ENCODE data around the gene AARSD1.
"Not testable (repeated sequence)": the region's sequence is repeated elsewhere in the genome, so short reads cannot be mapped to it uniquely, and the experiment has no call there.

The AARSD1 gene

GRCh38 chr17:42980274-42980765 lies 16.1 kb upstream of the AARSD1 start, which contains the start of gene RUNDC1:
TSS of gene RUNDC1 (plus strand) at chr17:42980565. CDS start at chr17:42980577, 12 bp downstream.
- peak; percentile 23 for DNase-seq

DNA sequence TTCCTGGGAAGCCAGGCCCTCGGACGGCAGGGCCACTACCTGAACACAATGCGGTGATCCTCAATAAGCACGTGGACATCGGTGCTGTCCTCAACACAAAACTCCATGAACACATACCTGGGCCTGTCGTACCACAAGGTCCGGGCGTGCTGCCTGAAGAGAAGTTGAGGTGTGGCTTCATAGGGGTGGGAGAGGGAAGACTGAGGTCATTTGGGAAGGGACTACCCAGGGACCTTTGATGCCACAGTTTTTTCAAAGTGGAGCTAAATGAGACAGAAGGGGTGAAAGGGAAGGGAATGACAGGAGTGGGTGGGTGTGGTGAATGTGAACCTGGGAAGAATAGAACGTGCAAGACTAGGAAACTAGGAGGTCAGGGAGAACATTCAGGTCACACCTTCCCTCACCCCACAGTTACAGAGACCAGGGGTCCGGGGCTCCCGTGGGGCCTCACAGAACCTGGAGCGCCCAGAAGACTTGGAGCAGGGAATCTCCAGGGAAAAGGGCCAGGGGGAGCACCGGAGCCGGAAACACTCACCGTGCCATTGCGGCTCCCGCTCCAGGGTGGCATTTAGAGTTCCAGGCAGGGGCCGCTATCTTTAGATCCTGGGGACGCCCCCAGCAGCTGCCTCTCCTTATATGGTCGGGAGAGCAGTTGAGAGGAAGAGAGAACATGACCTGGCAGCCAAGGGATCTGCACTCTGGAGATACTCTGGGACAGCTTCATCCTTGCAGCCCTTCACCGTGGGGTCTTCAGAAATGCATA lies 15.4 kb upstream of the AARSD1 start, which contains the start of gene PTGES3L:
PTGES3L (minus strand) TSS at position 570 of the 763 bp plus-strand sequence; CDS start at position 543, 27 bp downstream.
- no peak for DNase-seq

- DNase-seq: not testable (repeated sequence)
These were observed 11.4 kb upstream of the AARSD1 start for GRCh38 chr17:42975701-42976100.

- DNase-seq: no peak
These were observed 11.0 kb upstream of the AARSD1 start for GRCh38 chr17:42975265-42975664.

- DNase-seq: not testable (repeated sequence)
These were observed 9.1 kb upstream of the AARSD1 start for GRCh38 chr17:42973323-42973722.

GRCh38 chr17:42971589-42971988 lies 7.3 kb upstream of the AARSD1 start:
- DNase-seq: no peak

- no peak for DNase-seq
These were observed 4.8 kb upstream of the AARSD1 start for GRCh38 chr17:42969001-42969581.

GRCh38 chr17:42967925-42968324 lies 3.7 kb upstream of the AARSD1 start:
- DNase-seq: no peak

- DNase-seq: no peak
These were observed 10.6 kb downstream of the AARSD1 start for GRCh38 chr17:42953669-42954068.

DNA sequence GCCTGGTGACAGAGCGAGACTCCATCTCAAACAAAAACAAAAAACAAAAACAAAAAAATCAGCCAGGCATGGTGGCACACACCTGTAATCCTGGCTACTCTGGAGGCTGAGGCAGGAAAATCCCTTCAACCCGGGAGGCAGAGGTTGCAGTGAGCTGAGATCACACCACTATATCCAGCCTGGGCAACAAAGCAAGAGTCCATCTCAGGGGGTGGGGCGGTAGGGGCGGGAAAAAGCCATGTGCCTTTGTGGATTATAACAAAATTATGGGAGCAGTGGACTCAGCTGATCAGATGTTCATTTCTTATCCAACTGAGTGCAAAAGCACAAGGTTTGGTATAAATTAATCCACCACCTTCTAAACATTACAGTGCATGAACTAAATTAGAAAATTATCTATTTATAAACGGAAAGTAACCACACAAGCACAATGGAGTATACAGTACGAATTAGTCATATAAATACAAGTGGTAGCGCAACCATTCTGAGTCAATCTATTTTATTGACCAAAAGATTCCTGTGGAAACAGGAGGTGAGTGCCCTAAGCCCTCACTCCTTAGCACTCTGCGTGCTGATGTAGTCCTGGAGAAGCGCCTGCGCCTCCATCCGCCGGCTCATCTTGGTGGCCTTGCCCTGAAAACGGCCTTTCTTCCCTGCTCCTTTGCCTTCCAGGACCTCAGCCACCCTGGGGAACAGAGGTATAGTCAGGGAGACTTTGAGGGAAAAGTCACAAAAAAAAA lies 14.0 kb downstream of the AARSD1 start:
- DNase-seq: no peak

DNA sequence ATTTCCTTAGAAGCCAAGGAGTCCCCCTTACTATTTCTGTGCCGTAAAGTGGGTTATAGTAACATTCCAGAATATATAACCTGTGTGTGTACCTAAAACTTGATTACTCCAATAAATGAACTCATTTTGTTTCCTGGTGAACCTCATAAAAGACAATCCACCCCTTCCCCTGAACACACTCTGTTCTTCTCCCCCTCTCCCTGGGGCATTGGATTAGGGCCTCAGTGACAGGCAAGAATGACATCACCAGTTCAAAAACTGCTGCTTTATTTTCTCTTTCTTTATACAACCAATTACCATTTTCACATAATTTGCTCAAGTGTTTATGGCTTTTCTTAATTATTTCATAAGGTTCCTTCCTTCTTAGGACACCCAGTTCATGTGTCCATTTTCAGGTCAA lies 17.4 kb downstream of the AARSD1 start:
- DNase-seq: no peak

GRCh38 chr17:42944211-42944610 lies 20.0 kb downstream of the AARSD1 start:
- no peak for DNase-seq

- peak; percentile 29 for DNase-seq
These were observed 26.3 kb downstream of the AARSD1 start for GRCh38 chr17:42937712-42938596.

- no peak for DNase-seq
These were observed 34.8 kb downstream of the AARSD1 start for GRCh38 chr17:42929497-42929844.

DNA sequence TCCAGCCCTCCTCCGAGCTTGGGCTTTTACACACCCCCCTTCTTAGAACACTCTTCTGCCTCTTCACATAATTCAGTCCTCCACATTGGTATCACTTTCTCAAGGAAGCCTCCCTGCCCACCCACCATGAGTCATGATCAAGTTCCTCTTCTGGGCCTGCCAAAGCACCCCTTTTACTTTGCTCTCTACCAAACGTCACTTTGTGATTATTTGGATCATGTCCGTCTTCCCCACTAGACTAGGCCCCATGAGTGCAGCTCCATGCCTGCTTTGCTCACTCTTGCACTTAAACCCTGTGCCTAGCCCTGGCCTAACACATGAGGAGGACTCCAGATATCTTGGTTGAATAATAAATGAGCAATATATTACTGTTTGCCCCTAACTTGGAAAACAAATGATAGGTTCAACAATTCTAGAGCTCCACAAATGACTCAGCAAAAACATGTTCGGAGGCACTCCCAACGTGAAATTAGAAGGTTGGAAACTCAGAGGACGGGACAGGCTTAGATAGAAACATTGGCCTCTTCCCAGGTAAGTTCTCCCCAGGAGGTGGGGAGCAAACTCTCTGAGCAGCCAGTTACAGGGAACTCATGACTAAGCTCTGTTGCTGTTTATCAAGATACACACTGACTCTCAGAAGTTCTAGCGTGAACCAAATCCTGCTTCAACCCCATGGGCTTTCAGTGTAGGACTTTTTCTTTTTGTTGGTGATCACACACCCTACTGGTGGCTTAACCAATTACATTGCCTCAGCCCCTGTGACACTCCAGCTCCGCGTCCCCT lies 35.3 kb downstream of the AARSD1 start:
- DNase-seq: peak; percentile 19

GRCh38 chr17:42924891-42925290 lies 39.4 kb downstream of the AARSD1 start:
- DNase-seq: no peak

DNA sequence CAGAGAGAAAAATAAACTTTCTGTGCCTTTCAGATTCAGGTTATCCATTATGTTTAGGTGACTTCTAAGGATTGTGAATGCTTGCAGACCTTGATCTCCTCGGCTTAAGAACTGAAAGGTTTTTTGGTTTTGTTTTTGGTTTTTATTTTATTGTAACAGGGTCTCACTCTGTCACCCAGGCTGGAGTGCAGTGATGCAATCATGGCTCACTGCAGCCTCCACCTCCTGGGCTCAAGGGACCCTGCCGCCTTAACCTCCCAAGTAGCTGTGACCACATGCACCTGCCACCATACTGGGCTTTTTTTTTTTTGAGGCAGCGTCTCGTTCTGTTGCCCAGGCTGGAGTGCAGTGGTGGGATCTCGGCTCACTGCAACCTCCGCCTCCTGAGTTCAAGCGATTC lies 40.8 kb downstream of the AARSD1 start:
- DNase-seq: not testable (repeated sequence)

- no peak for DNase-seq
These were observed 42.0 kb downstream of the AARSD1 start for GRCh38 chr17:42922294-42922693.

DNA sequence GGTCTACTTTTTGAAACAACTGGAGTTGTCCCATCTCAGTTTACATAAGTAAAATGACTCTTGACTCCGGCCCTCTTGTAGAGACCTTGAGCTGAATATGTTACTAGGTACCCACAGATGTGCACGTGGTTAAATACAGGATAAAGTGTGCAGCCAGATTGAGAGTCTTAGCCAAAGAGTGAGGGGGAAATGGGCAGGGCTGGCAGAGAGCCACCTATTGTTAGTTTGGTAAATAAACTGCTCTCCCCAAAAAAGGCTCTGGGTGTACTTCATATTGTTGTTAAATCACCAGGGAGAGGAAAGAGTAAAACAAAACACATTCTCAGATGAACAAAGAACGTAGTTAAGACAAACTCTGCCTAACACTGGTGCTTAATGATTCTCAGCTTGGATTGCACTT lies 43.3 kb downstream of the AARSD1 start:
- DNase-seq: no peak

DNA sequence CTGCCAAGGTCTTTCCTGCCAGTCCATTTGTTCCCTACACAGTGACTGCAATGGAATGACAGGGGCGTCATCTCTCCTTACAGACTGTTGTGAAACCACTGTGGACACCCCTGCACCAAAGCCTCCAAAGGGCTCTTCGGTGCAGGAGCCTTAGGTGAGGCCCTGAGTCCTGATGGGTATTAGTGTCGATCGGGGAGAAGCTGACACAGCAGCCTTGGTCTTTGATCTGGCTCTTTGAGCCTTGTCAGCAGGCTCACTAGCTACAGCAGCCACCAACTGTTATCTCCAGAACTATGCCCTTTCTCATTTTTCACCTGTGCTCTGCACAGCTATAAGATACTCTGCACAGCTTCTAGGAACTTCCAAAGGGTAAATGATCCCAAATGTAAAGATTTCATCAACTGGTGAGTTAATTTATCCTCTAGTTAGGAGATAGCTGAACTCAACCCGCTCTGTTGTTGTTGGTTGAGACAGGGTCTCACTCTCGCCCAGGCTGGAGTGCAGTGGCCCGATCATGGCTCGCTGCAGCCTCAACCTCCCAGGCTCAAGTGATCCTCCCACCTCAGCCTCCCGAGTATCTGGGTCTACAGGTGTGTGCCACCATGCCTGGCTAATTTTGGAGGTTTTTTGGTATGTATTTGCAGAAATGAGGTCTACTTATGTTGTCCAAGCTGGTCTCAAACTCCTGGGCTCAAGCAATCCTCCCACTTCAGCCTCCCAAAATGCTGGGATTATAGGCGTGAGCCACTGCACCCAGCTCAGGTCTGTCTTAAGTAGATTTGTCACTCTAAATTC lies 44.0 kb downstream of the AARSD1 start:
- no peak for DNase-seq
